IPS-11a (cell line): ENCODE data around the gene UMPS.

ENCODE experiments used
- H3K4me3 ChIP-seq: one replicate; pipeline ENCODE4 v1.5.1; 2013; ENCODE audit warnings: low read depth, low read length, control low read depth

The UMPS gene

DNA sequence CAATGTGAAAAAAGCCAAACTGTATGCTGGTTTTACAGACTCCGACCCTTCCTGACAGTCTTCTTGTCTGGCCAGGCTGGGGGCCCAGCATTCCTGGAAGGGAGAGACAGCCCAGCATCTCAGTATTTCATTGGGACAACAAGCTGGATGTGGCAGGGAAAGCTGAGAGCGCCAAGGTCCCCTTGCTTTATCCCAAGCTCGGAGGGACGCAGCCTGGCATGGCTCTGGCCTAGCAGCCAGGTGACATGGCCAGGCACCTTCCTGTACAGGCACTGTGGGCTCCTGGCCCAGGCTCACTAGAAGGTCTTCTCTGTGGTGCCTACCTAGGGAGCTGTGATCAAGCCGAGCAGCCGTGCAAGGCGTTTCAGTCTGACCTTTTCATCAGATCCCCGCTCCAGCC, 33.0 kb downstream of the UMPS start:
- no peak overlapping the region for H3K4me3 ChIP-seq

DNA sequence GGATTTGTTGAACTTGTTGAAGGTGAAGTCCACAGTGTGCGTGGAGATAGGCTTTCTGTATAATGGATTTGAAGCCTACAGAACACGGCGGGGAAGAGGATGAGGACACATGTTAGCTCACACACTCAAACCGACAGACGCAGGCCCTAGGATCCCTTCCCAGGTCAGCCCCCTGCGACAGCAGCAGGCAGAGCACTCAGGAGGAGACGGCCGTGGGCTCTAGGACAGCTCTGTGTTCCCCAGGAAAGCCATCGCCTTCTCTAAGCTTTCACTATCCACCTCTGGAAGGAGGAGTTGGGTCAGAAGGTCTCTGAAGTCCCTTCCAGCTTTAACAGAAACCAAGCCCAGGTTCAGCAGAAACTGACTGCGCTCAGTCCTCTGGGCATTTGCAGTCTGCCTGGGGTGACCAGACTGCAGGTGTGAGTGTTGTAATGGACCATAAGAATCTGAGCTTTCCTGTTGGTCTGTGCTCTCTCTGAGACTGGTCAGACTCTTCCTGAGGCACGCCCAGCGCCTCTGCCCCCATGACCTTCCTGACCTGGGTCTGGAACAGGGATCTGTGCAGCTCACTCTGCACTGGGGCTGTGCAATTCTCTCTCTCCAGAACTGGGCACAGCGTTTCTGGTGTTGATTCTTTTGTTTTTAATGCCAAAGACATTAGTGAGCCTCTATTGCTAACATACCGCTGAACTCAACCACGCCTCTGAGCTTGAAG, 33.5 kb downstream of the UMPS start:
- no peak overlapping the region for H3K4me3 ChIP-seq

DNA sequence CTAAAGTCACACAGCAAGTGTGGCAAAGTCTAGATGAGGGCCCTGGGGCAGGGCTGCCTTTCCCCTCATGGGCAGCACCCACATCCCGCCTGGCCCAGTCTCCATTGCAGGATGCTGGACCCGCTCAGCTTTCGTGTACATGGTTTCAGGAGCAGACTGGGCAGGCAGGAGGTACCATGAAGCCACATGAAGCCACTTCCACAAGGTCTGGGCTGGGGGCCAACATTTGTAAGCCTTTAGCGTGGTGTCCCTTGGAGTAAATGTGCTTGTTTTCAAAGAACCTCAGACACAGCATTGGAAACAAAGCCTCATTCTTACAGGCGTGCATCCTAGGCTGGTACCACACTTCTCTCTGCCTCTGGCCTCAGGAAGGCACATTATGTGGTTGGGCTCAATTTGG, 34.5 kb downstream of the UMPS start:
- H3K4me3 ChIP-seq = no peak overlapping the region

DNA sequence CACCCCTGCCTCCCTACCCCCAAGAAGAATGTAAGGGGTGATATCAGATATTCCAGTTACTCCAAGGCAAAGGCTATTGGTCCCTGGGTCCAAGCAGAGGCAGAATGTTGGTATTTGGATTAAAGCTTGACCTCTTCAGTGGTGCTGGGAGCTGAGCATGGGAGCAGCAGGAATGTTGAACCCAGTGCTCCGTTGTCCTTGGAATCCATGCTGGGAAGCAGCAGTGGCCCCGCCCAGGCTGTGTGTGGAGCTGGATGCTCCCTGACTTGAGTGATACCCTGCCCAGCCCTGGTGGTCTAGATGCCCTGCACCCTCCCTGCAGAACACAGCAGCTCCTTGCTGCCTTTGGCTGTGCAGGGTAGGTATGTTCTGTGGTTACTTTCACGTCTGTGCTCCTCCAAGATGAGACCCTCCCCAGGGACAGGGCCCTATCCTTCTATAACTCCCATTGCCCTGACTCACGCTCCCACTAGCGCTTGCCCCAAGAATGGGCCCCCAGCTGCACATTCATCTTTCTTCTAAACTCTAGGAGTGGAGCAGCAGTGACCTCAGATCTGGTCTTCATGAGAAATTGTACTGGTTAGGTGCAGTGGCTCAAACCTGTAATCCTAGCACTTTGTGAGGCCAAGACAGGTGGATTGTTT, 35.1 kb downstream of the UMPS start:
- no peak overlapping the region for H3K4me3 ChIP-seq

DNA sequence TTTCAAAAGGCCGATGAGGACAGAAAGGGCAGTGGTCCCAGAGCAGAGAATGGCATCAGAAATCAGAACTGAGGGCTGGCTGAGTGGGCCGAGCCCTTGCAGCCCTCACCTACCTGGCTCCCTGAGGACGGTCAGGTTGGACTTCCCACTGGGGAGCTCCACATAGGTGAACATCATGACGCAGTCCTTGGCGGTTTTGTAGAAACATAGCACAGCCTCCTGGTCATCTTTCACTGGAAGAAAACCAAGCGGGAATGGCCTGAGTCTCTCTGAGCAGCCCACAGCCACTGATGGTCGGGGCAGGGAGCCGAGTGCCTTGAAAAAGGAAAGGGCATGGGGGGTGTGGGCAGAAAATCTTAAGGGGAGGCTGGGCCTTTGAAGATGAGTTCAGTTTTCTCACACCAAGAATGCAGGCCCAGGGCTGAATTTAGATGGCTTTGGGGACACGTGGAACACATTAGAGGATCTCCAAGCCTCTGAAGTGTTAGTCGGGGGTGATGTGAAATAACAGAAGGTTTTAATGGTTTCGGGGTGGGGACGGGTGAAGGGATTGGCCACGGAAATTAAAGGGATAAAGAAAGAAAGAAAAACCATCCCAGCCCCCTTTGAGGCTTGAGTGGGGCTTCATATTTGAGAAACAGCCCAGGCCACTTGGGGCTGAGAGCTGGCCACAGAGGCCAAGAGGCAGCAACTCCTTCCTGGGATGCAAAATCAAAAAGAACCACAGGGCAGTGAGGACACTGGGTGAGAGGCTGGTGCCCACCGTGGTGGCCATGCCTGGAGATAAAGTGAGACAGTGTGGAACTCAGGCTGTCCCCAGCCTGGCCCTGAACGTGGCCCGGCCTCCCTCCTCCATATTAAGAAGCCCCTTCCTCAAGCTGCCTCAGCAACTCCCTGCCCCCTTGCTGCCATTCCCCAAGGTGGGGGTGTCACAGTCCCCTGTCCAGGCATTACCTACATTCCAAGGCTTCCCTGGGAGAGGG, 36.2 kb downstream of the UMPS start:
- H3K4me3 ChIP-seq = no peak overlapping the region

DNA sequence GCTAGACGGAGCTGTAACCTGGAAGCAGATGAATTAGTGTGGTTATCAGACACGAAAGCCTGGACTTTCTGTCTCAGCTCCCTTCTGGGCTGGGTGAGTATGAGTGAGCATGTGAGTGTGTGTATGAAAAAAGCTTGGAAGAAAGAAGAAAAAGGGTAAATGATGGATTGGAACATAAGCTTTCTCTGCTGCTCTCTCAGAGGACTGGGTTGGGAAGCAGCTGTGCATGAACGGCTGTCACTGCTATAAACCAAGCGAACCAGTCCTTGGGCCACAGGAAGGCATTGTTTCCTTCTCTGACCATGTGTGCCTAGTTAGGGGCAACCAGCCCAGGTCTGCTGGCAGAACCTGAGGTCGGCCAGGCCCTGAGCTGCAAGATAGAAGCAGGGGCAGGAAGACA, 37.0 kb downstream of the UMPS start:
- no peak overlapping the region for H3K4me3 ChIP-seq

DNA sequence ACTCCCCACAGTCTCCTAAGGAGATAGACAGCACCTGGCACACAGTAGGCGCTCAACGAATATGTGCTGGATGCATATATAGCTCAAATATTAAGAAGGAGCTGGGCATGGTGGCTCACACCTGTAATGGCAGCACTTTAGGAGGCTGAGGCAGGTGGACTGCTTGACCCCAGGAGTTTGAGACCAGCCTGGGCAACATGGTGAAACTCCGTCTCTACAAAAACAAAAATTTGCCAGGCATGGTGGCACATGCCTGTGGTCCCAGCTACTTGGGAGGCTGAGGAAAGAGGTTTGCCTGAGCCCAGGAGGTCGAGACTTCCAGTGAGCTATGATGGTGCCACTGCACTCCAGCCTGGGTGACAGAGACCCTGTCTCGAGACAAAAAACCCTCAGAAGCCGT, 37.4 kb downstream of the UMPS start:
- no peak overlapping the region for H3K4me3 ChIP-seq

DNA sequence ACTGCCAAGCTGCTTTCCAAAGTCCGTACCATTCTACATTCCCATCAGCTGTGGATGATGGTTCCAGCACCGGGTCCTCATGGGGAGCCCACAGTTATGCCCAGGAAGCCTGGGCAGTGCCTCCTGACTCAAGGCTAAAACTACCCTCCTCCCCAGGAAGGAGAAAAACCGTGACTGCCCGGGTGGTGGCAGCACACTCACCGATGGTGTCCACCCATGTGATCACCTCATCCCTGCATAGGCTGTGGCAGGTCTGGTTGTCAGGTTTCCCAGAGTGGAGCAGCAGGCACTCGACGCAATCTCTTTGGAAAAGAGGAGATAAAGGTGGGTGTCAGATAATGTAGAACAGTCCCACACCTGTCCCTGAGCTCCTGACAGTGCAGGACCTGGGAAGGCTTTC, 38.6 kb downstream of the UMPS start:
- H3K4me3 ChIP-seq = no peak overlapping the region

DNA sequence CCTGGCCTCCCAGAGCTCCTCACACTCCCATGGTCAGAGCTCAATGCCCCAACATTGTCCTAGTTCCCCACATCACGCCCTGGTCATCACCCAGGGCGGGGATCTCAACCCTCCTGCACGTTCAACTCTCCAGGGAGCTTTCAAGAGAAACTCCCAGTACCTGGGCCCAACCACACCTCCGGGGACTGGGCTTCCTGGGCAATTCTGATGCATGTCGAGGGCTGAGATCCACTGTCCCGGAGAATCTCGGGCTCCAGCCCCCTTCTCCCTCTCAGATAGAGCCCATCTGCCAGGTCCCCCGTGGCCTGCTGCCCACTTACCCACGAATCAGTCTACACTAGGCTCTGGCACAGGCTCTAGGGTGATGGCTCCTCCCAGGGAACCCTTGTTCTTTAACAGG, 39.2 kb downstream of the UMPS start:
- H3K4me3 ChIP-seq = no peak overlapping the region

DNA sequence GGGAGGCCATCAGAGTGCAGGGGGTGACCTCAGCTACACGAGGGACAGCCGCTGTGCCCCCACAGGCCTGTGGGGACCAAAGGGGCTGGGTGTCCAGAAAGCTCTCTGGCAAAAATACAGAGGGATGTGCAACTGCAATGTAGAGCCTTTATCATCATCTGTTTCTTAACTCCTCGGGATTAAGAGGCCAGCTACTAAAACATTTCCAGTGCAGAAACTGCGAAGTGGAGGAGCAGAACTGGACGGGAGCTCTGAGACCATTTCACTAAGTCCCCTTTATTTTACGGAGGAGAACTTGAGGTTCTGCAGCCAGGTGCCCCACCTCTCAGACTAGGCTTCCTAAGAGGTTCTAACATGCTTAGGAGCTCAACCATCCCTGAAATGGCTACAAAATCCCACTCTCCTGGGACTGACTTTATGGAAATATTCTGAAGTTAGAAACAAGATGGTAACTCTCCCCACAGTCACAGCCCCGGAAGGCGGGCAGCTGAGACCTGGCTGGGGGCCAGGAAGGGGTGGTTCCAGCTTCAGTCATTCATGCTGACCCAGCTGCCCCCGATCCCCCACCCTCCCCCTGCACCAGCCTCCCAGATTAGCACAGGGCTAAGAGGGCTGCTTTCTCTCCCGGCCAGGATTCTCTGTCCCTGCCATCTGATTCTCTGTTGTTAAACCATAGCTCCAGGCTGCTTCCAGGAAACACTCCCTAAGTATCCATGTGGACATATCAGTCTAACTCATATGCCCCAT, 40.3 kb downstream of the UMPS start:
- H3K4me3 ChIP-seq = no peak overlapping the region

DNA sequence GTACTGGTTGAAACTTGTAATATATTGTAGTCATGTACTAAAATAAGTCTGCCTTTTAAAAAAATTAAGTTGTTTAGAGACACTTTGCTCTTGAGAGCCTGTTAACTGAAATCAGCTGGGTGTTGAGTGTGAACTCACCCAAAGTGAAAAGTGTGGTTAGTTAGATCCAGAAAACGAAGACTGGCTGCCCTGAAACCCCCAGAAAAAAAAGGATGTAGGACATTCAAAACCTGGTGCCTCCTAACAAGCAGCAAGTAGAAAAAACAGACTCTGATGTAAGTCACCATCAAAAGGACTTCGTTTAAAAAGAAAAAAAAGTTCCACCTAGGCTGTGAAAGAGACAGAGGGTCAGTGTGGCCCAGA, 40.8 kb downstream of the UMPS start:
- no peak overlapping the region for H3K4me3 ChIP-seq

DNA sequence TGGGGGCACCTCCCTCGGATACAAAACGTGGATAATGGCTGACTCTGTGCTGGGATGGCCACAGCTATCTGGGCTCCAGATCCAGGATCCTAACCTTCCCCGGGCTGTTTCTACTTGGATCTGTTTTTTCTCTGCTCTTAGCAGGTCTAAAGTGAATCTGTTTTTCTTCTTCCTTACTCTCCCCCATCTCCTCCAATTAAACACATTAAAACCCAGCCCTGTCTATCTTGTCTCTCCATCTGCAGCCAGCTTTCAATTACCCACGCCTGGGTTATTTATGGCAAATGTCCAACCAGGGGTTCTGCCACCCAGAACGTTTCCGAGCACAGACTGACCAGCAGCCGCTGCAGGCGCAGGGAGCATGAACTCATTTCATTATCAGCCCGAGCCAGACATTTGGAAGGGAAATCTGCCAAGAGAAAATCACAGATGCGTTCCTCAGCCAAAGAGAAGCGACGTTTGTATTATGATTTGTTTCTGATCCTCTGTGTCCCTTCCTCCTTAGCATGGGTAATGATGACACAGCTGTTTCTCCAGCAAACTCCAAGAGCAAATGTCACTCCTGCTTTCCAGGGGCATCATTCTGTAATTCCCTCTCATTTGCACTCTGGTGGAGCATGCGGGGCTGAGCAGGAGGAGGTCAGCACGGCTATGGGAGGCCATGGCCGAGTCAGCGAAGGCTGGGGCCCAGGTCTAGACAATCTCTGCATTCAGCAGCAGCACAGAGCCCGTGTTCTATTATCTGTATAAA, 42.0 kb downstream of the UMPS start:
- H3K4me3 ChIP-seq = no peak overlapping the region

DNA sequence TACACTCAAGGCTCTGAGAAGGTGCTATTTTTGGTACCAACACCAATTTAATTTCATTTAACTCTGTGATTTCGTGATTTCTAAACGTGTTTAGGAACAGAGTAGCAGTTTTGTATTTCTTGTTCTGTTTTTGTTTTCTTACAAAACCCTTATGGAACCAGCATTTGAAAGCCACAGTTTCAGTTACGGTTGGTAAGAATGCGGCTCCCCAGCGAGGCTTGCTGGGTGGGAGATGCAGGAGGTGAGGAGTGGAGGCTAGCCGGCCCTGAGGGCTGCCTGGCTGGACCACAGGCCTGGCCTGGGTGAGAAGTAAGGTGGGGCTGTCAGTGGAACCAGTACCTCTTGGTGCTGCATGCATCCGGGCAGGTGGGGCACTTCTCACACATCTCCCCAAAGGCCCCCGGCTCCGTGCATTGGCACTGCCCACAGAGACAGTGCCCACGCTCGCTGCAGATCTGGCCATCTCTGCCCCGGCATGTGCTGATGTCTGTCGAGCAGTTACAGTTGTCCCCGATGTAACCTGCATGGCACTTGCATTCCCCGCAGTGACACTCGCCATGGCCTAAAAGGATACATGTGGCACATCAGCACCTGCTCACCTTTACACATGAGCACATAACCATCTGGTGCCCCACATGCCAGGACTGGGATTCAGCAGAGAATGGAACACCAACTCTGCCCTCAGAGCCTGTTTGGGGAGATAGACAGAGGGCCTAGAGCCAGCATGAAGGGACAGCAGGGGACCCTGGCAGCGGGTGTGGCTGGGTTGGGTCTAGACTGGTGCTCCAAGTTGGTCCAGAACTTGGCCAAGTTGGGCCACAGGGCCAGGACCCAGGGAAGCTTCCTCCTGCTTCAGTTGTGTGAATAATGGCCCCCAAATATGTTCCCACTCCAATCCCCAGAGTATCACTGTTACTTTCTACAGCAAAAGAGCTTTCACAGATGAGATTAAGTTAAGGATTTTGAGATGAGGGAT, 43.4 kb downstream of the UMPS start:
- H3K4me3 ChIP-seq = no peak overlapping the region

DNA sequence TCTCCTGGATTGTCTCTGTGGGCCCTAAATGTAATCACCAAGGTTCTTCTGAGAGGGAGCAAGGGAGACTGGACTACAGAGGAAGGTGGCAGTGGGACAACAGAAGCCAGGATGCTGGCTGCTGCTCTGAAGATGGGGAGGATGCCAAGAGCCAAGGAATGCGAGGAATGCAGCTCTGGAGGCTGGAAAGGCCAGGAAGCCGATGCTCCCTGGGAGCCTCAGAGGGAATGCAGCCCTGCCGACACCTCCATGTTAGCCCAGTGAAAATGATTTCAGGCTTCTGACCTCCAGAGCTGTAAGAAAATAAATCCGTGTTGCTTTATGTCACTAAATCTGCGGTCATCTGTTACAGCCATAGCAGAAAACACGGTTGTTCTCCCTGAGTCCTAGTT, 44.1 kb downstream of the UMPS start:
- no peak overlapping the region for H3K4me3 ChIP-seq

DNA sequence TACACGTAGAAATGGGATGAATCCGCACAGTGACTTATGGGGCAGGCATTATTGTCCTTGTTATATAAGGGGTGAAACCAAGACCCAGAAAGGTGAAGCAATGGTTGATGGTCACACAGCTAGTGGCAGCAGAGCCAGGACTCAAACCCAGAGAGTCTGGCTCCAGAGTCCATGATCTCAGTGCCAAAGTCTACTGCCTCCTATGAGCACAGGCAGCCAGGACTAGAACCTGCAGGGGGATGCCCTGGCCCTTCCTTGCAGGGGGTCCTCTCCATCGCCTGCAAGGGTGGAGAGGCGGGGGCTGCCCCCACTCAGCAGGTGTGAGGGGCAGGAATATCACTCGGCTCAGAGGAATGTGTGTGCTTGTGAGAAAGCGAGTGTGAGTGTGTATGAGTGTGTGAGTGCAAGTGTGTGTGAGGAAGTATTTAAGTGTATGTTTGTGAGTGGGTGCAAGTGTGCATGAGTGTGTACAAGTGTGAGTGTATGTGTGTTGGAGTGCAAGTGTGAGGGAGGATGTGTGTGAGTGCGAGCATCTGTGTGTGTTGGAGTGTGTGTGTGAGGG, 44.7 kb downstream of the UMPS start:
- no peak overlapping the region for H3K4me3 ChIP-seq

DNA sequence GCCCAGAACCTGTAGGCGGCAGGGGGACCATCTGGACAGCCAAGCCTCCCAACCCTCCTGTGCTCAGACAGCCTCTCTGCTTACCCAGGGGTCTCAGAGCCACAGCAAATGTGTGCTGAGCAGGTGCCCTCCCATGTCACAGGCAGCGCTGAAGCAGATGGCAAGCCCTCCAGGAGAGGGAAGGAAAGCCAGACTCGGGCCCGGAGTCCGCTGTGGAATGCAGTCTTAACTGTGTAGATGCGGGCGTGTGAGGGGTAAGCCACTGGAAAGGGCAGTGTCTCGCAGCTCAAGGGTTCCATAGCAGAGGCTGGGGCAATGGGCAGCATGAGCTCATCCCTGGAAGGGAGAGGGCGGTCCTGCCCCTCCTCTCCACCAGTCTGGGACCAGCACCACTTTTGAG, 45.6 kb downstream of the UMPS start:
- H3K4me3 ChIP-seq = no peak overlapping the region

DNA sequence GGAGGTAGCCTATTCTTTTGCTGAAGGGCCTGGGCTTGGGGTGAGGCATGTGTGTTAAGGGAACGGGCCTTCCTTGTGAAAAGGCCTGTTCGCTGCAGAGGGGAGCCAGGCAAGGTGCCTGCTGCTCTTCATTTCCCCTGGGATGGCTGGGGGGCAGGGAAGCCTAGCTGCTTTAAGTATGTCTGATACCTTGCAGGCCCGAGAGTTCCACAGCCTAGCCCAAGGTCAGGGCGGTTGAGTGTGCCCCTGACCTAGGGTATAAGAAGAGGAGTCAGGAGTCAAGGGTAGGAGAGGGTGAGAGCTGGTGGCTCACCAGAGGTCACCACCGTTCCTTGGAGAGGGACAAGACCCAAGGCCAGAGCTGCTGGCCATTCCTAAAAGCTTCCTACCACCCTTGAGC, 46.6 kb downstream of the UMPS start:
- H3K4me3 ChIP-seq = no peak overlapping the region

DNA sequence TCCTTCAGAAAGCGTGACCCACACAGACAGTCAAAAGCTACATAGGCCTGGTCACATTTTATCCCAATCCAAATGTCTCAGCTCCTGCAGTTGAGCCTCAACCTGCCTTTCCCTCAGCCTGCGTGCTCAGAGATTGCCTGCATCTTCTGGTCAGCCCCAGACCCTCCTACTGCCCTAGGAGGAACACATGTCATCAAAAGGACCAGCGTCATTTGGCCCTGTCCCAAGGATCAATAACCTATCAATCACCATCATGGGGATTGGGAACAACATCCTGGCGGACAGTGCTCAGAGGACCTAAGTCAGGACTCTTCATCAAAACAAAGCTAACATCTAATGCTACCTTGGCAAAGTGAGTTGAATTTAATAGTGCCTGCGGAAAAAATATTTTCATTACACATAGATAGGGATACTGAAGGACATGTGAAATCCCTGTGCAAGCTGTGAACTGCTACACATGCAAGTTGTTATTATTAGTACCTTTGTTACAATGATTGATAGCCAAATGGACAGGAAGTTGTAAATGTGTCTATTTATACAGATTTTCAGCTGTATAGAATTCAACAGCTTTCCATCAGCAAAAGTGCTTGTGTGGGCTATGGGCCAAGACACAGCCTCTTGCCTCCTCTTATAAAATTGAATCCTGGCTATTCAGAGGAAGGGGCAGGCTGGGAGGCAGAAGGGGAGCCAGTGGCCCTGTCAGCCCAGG, 47.7 kb downstream of the UMPS start:
- H3K4me3 ChIP-seq = no peak overlapping the region
